Raji (cell line): ENCODE measurements around the gene METTL25.

Experiments used
- POLR2A ChIP-seq: IDR thresholded peaks from 2 replicates; pipeline ENCODE4 v1.6.1; 2011; ENCODE audit warnings: low read depth, low read length, control low read depth; ENCODE audit not compliant: insufficient read depth

The METTL25 gene

DNA sequence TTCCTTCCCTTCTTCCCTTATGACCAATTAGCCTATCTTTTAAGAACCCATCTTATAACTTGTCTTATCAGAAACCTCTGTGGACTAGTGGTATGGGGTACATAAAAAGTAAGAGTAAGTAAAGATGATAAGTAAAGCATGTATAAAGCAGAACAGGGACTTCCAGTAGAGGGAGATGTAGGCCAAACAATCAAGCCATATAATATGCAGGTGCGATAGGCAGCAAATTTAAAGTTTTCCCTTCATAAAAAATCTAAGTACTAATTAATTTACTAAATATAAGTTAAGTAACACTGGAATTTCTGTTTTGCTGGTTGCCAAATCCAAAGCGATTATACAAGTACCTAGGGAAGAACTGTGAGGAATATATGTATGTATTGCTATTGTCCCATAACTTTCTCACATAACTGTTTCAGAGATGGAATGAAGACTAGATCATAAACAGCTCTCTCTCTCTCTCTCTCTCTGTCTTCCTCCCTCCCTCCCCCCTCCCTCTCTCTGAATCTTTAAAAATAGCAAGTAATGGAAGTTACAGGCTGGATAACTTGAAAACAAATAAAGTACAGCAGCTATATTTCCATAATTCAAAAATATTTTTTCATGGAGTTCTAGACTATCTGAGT lies 25.7 kb downstream of the METTL25 start:
- no peak for TF ChIP-seq POLR2A

DNA sequence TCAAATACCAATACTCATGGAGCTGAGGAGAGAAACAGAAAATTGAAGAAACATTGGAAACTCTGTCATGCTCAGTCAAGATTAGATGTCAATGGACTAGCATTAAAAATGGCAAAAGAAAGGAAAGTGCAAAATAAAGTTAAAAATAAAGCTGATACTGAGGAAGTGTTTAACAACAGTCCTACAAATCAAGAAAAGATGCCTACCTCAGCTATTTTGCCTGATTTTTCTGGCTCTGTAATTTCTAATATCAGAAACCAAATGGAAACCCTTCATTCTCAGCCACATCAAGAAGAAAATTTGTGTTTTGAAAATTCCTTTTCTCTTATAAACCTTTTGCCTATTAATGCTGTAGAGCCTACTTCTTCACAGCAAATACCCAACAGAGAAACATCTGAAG lies 40.5 kb downstream of the METTL25 start:
- no peak for TF ChIP-seq POLR2A

DNA sequence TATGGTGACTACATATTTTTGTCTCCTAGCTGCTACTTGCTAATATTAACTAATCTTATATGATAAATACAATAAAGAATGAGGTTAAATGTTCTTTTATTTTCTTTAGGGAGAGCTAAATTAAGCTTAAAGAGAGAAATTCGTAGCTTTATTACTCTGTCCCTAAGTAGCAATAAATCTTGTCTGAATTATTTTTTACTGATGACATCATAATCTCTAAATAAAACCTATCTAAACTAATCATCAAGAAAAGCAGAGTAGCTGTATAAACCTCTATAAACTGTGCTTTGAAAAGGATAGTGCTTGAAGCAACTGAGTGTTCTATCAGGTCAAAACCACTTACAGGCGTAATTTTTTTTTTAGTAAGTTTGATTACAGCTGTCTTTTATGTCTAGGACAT lies 42.5 kb downstream of the METTL25 start:
- no peak for TF ChIP-seq POLR2A

DNA sequence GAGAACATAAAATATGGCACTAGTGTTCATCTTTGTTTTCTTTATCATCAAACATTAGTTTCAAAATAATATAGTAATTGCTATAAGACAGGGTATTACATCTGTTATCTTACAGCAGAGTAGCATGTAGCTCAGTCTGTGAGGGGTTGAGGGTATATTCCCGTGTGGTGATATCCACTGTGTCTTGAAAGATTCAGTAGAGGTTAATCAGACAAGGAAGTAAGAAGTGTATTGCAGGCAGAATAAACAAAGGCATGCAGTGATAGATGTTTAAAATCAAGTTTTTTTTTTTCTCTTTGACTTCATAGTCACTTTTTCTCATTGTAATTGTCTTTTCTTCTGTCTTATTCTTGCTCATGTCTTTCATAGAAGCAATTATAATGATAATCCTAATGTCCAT lies 48.3 kb downstream of the METTL25 start:
- TF ChIP-seq POLR2A, result no peak

DNA sequence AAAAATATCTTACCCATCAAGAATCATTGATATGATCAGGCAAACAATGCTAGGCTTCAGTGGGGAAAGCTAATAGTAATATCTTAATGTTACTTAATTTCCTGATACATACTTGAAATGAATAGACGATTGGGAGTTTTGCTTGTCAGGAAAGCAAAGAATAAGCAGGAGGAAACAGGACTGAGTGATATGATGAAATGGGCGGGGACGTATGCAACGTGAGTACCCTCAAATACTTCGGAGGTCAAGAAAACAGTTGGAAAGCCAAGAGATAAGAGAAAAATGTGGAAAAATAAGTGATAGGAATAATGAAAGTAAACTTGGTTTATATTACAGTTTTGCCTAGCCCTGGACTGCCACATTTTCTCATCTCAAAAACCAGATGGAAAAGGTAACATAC lies 49.2 kb downstream of the METTL25 start:
- TF ChIP-seq POLR2A, result no peak

DNA sequence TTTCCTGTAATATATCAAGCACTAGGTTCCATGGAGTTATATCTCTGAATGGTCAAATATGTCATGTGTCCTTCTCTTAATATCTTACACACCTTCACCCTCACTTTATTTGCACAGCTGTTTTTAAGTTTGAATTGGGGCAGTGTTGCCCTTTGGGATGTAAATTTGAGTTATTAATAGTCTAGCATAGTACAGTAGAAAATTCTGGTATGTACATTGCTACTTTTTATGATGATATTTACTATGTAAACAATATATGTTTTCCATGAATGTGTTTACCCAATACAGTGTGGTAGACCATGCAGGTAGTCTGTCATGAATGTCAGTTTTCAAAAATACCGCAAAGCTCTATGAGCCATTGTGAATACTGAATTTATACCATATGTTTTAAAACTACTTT lies 50.5 kb downstream of the METTL25 start:
- TF ChIP-seq POLR2A, result no peak

DNA sequence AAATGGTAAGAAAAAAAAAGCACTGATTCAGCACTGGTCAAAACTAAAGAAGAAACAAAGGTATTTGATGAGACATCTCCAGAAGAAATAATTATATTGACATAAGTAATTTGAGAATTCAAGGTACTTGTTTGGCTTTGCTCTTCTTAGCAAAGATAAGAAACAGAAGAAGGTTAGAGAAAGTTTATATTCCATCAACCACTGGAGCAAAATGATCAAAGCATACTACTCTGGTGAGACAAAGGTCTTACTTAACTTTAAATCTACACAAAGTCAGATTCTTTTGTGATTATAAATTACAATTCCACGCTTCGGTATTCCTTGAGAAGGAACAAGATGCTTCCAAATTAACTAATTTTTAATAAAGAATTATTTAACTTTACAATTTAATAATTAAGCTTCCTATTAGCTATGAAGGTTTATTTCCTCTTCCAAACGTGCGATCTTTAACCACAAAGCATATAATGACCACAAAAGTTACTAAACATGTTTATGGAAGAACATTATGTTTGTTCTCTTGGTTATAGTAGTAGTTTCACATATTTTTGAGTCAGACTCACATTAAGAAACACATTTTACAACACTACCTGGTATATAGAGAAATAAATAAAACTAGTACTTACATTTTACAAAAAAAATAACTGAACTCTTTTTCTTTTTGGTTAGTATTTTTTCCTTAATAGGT lies 53.4 kb downstream of the METTL25 start:
- no peak for TF ChIP-seq POLR2A

DNA sequence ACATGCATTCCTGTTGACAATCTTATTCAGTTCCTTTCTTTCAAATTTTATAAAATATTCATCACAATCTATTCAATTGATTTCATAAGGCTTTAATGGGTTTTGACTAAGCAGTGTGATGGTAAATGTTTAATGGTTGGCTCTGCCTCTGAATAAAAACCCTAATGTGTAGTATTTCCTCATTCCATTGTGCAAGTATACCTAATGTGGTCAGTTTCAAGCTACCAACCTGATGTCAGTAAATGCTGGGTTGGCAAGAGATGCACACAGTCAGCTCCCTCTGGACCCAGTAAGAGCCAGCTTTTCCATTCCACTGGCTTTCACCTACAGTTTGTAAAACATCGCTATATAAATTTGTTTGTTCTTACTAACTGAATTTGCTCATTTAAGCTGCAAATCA lies 53.9 kb downstream of the METTL25 start:
- TF ChIP-seq POLR2A, result no peak

DNA sequence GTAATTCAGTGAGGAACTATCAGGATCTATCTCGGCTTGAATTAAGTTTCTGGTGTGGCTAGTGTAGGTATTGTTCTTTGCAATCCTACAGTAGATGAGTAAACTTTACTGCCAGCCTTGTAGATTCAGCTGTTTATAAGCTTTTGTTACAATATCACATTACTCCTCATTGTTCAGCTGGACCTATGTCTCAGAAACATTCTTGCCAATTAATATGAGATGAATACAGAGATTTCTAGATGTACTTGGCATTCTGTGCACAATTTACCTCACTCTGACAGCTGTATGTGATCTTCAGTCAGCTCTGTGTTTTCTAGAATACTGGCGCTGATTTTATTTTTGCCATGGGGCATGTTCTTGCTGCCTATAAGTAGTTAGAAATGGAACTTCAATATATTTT lies 55.7 kb downstream of the METTL25 start:
- no peak for TF ChIP-seq POLR2A

DNA sequence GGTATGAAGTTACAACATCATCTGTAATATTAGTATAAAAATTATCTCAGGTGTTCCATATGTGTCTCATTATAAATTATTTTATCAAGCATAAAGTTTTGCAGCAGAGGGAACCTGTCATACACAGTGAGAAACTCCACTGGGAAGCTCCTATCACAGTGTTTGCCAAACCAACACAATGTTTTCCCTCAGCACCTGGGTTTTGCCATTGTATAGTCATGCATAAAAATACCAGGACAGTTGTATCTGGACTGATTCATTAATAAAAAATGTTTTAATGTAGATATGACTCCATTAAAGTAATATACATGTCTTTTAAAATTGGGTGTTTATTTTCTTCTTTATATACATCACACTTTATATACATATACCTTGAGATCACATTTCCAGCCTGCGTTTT lies 56.6 kb downstream of the METTL25 start:
- TF ChIP-seq POLR2A, result no peak

DNA sequence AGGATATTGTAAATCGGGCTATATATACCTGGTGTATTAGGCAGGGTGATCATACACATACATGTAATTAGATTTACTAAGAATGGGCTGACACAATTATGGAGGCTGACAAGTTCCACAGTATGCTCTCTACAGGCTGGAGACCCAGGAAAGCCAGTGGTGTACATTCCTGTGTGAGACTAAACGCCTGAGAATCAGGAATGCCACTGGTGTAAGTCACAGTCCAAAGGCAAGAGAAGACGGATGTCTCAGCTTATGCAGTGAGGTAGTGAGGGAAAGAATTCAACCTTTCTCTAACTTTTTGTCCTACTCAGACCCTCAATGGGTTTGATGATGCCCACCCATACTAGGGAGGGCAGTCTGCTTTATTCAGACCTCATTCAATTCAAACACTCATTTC lies 57.1 kb downstream of the METTL25 start:
- no peak for TF ChIP-seq POLR2A

DNA sequence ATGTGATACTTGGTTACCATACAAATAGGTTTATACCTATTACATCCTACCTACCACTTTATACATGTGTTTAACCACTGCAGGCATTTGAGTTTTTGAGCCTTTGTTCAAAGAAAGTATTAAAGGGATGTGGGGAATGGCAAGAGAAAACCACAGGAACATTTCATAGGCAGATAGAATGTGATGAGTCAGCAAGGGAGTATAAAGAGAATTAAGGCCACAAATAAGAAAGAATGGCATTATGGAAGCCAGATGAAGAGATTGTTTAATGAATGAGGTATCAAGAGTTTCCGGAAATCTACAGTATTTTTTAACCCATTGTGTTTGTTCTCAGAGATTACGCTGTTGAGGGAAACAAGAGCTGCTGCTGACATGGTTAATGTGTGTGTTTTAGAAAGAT lies 66.9 kb downstream of the METTL25 start:
- no peak for TF ChIP-seq POLR2A

DNA sequence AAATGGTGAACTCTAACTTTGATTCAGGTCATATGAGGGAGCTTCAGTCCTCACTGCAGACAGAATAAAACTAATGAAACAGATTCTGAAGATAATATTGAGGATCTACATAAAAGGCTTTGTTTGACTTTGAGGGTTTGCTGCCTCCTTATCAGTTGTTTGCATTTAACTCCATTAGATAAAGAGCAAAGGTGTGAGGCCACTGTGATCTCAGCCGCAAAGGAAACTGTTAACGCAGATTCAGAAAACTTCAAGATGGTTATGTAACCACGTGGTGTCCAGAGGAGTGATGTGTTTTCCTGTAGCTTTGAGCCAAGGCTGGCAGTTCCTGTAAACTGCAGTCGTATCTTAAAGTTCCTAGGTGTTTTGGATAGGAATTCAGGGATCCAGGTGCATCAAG lies 67.8 kb downstream of the METTL25 start:
- TF ChIP-seq POLR2A, result no peak

DNA sequence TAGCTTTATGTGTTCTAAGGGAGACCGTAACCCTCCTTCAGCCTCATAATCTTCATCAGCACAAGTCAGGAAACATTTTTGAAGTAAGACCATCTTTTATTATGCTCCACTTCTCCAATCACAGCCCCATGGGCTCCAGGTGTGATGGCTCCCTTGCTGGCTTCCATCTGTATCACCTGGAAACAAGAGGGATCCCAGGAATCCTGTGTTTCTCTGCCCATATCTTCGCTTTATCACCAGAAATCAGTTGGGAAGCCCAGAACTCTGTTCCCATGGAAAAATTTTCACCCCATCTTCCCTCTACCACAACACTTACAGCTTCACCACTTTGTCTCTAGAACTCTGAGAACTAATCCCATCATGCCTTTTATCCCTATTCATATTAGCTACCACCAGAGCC lies 68.3 kb downstream of the METTL25 start:
- no peak for TF ChIP-seq POLR2A

DNA sequence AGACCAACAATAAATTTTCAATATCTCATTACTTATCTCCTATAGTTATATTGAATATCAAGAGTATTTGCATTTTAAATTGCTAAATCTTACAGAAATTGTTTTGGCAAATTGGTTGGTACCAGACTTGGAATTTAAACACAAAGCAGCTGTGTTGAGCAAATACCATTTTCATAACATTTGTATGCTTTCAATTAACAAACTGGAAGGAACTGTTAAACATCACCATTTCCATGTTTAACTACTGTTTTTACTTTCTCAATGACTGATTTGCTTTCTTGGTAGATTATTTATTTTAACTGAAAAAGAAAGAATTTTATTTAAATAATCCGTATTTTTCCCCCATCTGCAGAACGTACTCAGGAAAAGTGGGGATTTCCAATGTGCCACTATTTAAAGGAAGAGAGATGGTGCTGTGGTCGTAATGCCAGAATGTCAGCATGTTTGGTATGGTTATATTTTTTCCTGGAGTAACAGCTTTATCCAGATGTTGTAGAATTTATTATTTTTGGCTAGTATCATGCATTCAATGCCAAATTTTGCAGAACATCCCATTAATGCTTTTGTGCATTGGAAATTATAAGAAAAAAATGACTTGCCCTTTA lies 72.3 kb downstream of the METTL25 start:
- TF ChIP-seq POLR2A, result no peak

DNA sequence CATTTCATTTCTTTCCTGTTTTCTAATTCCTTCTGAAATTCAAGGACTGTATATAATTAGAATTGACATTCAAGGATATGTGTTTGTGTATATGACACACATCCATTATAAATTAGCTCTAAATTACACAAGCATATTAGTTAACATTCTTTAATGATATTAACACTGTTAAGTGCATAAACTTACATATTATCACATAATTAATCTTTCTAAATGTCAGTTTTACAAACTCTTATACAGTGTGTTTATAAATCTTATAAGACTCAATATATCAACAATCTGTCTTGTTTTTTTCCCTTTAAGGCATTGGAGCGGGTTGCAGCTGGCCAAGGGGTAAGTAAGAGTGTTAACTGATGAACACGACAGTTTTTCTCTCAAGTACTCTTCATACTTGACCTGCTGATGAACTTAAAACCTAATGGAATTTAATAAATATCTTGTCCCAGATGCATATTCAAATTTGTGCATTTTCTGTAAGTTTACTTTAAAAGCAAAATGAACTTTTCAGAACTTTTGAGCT lies 76.1 kb downstream of the METTL25 start:
- no peak for TF ChIP-seq POLR2A
